GM19240 (cell line): ENCODE results near the gene LAMA2.

ENCODE experiments used
- DNase-seq: peaks from one replicate; pipeline ENCODE4 v3.0.0; 2011; ENCODE audit warnings: low spot score; ENCODE audit not compliant: insufficient read length

Gene LAMA2

GRCh38 chr6:129353067-129353466 is 470.1 kb downstream of the LAMA2 start:
- DNase-seq = no peak

- no peak for DNase-seq
Observed at GRCh38 chr6:129356129-129356528, 473.2 kb downstream of the LAMA2 start.

- no peak for DNase-seq
Observed at GRCh38 chr6:129359811-129360681, 477.1 kb downstream of the LAMA2 start.

- DNase-seq = no peak
Observed at GRCh38 chr6:129360682-129360955, 477.7 kb downstream of the LAMA2 start.

- no peak for DNase-seq
Observed at GRCh38 chr6:129364037-129364436, 481.1 kb downstream of the LAMA2 start.

GRCh38 chr6:129364767-129365166 is 481.8 kb downstream of the LAMA2 start:
- no peak for DNase-seq

GRCh38 chr6:129368076-129368475 is 485.1 kb downstream of the LAMA2 start:
- DNase-seq = no peak

GRCh38 chr6:129368970-129369369 is 486.0 kb downstream of the LAMA2 start:
- no peak for DNase-seq

- DNase-seq = no peak
Observed at GRCh38 chr6:129369737-129370136, 486.8 kb downstream of the LAMA2 start.

- no peak for DNase-seq
Observed at GRCh38 chr6:129370268-129370916, 487.5 kb downstream of the LAMA2 start.

- DNase-seq = no peak
Observed at GRCh38 chr6:129381885-129382284, 498.9 kb downstream of the LAMA2 start.

GRCh38 chr6:129382916-129383315 is 500.0 kb downstream of the LAMA2 start:
- no peak for DNase-seq

GRCh38 chr6:129385117-129385516 is 502.2 kb downstream of the LAMA2 start:
- no peak for DNase-seq

GRCh38 chr6:129390900-129391299 is 508.0 kb downstream of the LAMA2 start:
- no peak for DNase-seq

GRCh38 chr6:129393654-129394053 is 510.7 kb downstream of the LAMA2 start:
- no peak for DNase-seq

- DNase-seq = no peak
Observed at GRCh38 chr6:129398764-129399163, 515.8 kb downstream of the LAMA2 start.

- no peak for DNase-seq
Observed at GRCh38 chr6:129402244-129402643, 519.3 kb downstream of the LAMA2 start.

GRCh38 chr6:129411092-129411491 is 528.2 kb downstream of the LAMA2 start:
- no peak for DNase-seq

- DNase-seq = no peak
Observed at GRCh38 chr6:129416337-129416990, 533.5 kb downstream of the LAMA2 start.

GRCh38 chr6:129417416-129418086 is 534.6 kb downstream of the LAMA2 start:
- DNase-seq = no peak

- DNase-seq = no peak
Observed at GRCh38 chr6:129419324-129419723, 536.4 kb downstream of the LAMA2 start.

- DNase-seq = no peak
Observed at GRCh38 chr6:129426343-129426742, 543.4 kb downstream of the LAMA2 start.
